Tibial artery (tissue), 4 donors: ENCODE results near the gene AUNIP.

Experiments used
- DNase-seq, 2 donors: peaks; one replicate each; pipeline ENCODE4 v3.0.0-alpha.2; 2019
- H3K27ac ChIP-seq, 2 donors: fragments of 200-600 bp; sonication (generic) in 1 of 2; 1 replicate in 1 of 2; 2 replicates in 1 of 2; pipeline ENCODE4 v1.5.1; 2018 to 2019; ENCODE audit warnings: mild to moderate bottlenecking in 1 of 2
- H3K27me3 ChIP-seq, 2 donors: fragments of 200-600 bp; sonication (generic) in 1 of 2; one replicate each; pipeline versions ENCODE4 v1.5.1 to v1.6.0; 2016 to 2019
- H3K36me3 ChIP-seq, 3 donors: fragments of 200-600 bp; sonication (generic) in 2 of 3; one replicate each; pipeline ENCODE4 v1.5.1; 2016 to 2019; ENCODE audit warnings: mild to moderate bottlenecking in 2 of 3
- H3K4me1 ChIP-seq, 4 donors: fragments of 200-600 bp; sonication (generic) in 2 of 4; 1 replicate in 3 of 4; 2 replicates in 1 of 4; pipeline ENCODE4 v1.5.1; 2016 to 2019
- H3K4me3 ChIP-seq, 2 donors: fragments of 200-600 bp; sonication (generic) in 1 of 2; 1 replicate in 1 of 2; 2 replicates in 1 of 2; pipeline ENCODE4 v1.5.1; 2018 to 2019; ENCODE audit warnings: mild to moderate bottlenecking in 2 of 2
- H3K9me3 ChIP-seq, 3 donors: fragments of 200-600 bp; sonication (generic) in 1 of 3; one replicate each; pipeline ENCODE4 v1.5.1; 2016 to 2019
- CTCF ChIP-seq, 2 experiments: fragments of 200-600 bp in 1 of 2; fragments of 450-650 bp in 1 of 2; IDR thresholded peaks; one replicate each; pipeline ENCODE4 v1.5.1; 2017 to 2019; ENCODE audit warnings: antibody characterized with exemption in 2 of 2, mild to moderate bottlenecking in 1 of 2, moderate library complexity in 1 of 2
- intact Hi-C: fragments of 100-400 bp; cut with DNase I; formaldehyde crosslinking; loops from one replicate; pipeline ENCODE4 v1.15.0; 2023; ENCODE audit warnings: low total_unique reads

Gene AUNIP

GRCh38 chr1:25784575-25785051 lies 74.6 kb downstream of the AUNIP start:
- TF ChIP-seq CTCF (IDR thresholded peaks at IDR 0.05), result no peak
- DNase-seq, result no peak
- Histone ChIP-seq H3K4me1 (peaks cover 0 to 31% (median 17%) of the 10 kb centered on the region in 4 donors), H3K27me3 (no peaks in the 10 kb centered on the region), H3K9me3 (no peaks in the 10 kb centered on the region), H3K36me3 (peaks cover 0 to 14% (median 10%) of the 10 kb centered on the region in 3 donors), H3K27ac (no peak overlapping the region), H3K4me3 (no peak overlapping the region)
- intact Hi-C loops, result no loop called here
